ENCODE results near the gene PHACTR1. TPM values are rescaled to one million over a fixed set of nuclear protein-coding genes. Genes with fewer than 3 reads are reported as not detected.

PHACTR1 gene
- total RNA-seq, 1 experiment from 2014 or later: 15.5 TPM

DNA sequence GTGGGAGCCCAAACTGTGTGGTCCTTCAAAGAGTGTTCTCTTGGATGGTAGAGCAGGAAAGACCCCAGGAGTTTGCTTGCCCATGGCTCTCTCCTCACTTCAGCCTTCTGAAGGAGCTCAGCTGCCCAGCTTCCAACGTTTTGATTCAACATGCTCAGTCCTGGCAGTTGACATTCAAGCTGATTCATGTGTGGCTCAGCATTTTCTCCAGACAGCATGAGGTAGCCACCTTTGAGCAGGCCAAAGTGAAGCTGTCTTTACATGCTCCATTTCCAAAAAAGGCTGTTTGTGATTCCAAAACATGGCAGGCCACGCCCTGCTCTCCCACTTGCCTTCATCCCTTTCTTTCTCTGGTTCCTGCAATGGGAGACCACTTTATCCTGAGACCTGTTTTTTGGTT is 331.5 kb downstream of the PHACTR1 start (continued):
- TF ChIP-seq, protein P1, sequence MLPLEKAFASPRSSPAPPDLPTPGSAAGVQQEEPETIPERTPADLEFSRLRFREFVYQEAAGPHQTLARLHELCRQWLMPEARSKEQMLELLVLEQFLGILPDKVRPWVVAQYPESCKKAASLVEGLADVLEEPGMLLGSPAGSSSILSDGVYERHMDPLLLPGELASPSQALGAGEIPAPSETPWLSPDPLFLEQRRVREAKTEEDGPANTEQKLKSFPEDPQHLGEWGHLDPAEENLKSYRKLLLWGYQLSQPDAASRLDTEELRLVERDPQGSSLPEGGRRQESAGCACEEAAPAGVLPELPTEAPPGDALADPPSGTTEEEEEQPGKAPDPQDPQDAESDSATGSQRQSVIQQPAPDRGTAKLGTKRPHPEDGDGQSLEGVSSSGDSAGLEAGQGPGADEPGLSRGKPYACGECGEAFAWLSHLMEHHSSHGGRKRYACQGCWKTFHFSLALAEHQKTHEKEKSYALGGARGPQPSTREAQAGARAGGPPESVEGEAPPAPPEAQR (CRISPR knock-in tag; IDR thresholded peaks at IDR 0.05): no peak

DNA sequence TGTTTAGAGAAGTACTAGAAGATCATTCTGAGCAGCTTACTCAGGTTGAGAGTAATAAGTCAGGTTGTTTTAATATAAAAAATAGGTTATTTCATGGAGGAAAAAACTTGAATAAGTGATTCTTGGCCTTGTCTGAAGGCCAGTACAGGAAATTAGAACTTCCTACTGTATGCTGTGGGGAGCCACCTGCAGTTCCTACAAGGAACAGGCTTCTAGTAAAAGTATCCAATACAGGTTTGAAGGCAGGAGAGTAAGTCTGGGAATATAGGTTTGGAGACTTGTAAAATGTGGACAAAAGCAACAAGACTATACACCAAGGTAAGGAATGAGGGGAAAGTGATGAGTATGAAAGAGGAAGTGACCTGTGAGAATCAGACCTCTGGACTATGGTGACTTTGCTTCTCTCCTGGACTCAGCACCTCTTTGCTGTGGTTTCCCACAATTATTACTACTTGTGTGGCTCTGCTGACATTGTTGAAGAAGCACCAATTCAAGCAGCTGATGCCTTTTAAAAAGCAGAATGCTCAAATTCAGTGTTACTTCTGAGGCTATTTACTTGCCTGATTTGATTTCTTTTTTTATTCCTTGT is 333.2 kb downstream of the PHACTR1 start:
- H3K27me3 Mint-ChIP-seq (ENCODE audit: low read depth): no peaks in the 10 kb centered on the region
- ChIA-PET CTCF (interaction anchor here (1.2 kb wide), 1 partner anchor 139 kb away, joined by 4 read pairs; no protein-coding TSS in a partner anchor), POLR2A (no interaction called here)

DNA sequence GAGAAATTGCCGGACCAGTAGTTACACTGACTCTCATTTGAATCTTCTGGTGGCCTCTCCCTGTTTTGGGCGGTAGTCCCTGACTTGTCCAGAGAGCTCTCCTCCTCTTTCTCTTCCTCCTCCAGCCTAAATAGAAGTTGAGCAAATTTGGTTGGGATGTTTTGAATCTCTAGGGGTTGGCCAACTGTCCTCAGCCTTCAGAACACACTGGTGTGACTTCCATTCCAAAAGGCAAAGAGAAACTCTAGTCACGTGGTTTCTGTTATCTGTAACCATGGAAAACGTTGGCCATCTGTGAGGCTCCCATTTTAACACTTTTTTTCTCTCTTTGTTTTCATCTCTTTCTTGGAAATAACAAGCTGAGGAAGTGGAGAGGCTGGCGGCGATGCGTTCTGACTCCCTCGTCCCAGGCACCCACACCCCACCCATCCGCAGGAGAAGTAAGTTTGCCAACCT is 336.5 kb downstream of the PHACTR1 start:
- no peaks in the 10 kb centered on the region for H3K4me1 Mint-ChIP-seq
- H3K27me3 Mint-ChIP-seq (ENCODE audit: low read depth): no peaks in the 10 kb centered on the region
- ATAC-seq (no peak), DNase-seq (ENCODE audit: low spot score) (no peak)
- H3K4me3 Mint-ChIP-seq: no peak overlapping the region
- no peaks in the 10 kb centered on the region for H3K9me3 Mint-ChIP-seq
- POLR2A ChIA-PET: no interaction called here
- H3K27ac Mint-ChIP-seq: no peak overlapping the region
- CTCF ChIA-PET: no interaction called here
- TF ChIP-seq FOXK1 (CRISPR knock-in tag; IDR thresholded peaks at IDR 0.05): no peak
- H3K36me3 Mint-ChIP-seq: no peaks in the 10 kb centered on the region

More for the DNA sequence above, 333.2 kb downstream of the PHACTR1 start:
- no peaks in the 10 kb centered on the region; the same call in none of the 2 replicates for H3K4me1 Mint-ChIP-seq
- H3K4me3 Mint-ChIP-seq: no peak overlapping the region
- DNase-seq (ENCODE audit: low spot score): no peak
- no peaks in the 10 kb centered on the region for H3K9me3 Mint-ChIP-seq
- H3K27ac Mint-ChIP-seq: no peak overlapping the region
- H3K36me3 Mint-ChIP-seq: no peaks in the 10 kb centered on the region
- TF ChIP-seq EMX1 (CRISPR knock-in tag; IDR thresholded peaks at IDR 0.05) (no peak), ETV6 (CRISPR knock-in tag; IDR thresholded peaks at IDR 0.05) (no peak), RELA (CRISPR knock-in tag; IDR thresholded peaks at IDR 0.05; ENCODE audit: borderline replicate concordance) (no peak), JAZF1 (CRISPR knock-in tag; IDR thresholded peaks at IDR 0.05) (no peak), ZNF138 (CRISPR knock-in tag; conservative IDR thresholded peaks at IDR 0.05) (no peak), ZNF121 (CRISPR knock-in tag; IDR thresholded peaks at IDR 0.05) (no peak), PRRX2 (CRISPR knock-in tag; IDR thresholded peaks at IDR 0.05) (no peak), TEAD1 (CRISPR knock-in tag; IDR thresholded peaks at IDR 0.05) (no peak), ZBTB21 (CRISPR knock-in tag; IDR thresholded peaks at IDR 0.05; ENCODE audit: borderline replicate concordance) (no peak), CREB1 (CRISPR knock-in tag; IDR thresholded peaks at IDR 0.05) (no peak), NR2C2 (CRISPR knock-in tag; IDR thresholded peaks at IDR 0.05) (no peak), NFE2L1 (CRISPR knock-in tag; IDR thresholded peaks at IDR 0.05) (no peak), CREM (CRISPR knock-in tag; IDR thresholded peaks at IDR 0.05) (no peak), IRF2 (CRISPR knock-in tag; IDR thresholded peaks at IDR 0.05; ENCODE audit: borderline replicate concordance, low read depth) (no peak)
- TF ChIP-seq, protein P2, sequence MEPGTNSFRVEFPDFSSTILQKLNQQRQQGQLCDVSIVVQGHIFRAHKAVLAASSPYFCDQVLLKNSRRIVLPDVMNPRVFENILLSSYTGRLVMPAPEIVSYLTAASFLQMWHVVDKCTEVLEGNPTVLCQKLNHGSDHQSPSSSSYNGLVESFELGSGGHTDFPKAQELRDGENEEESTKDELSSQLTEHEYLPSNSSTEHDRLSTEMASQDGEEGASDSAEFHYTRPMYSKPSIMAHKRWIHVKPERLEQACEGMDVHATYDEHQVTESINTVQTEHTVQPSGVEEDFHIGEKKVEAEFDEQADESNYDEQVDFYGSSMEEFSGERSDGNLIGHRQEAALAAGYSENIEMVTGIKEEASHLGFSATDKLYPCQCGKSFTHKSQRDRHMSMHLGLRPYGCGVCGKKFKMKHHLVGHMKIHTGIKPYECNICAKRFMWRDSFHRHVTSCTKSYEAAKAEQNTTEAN (CRISPR knock-in tag; IDR thresholded peaks at IDR 0.05): no peak
- TF ChIP-seq, protein P3, sequence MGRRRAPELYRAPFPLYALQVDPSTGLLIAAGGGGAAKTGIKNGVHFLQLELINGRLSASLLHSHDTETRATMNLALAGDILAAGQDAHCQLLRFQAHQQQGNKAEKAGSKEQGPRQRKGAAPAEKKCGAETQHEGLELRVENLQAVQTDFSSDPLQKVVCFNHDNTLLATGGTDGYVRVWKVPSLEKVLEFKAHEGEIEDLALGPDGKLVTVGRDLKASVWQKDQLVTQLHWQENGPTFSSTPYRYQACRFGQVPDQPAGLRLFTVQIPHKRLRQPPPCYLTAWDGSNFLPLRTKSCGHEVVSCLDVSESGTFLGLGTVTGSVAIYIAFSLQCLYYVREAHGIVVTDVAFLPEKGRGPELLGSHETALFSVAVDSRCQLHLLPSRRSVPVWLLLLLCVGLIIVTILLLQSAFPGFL (CRISPR knock-in tag; IDR thresholded peaks at IDR 0.05; ENCODE audit: borderline replicate concordance): no peak
- TF ChIP-seq, protein P4, sequence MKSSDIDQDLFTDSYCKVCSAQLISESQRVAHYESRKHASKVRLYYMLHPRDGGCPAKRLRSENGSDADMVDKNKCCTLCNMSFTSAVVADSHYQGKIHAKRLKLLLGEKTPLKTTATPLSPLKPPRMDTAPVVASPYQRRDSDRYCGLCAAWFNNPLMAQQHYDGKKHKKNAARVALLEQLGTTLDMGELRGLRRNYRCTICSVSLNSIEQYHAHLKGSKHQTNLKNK (CRISPR knock-in tag; IDR thresholded peaks at IDR 0.05): no peak
- TF ChIP-seq, protein P1 (CRISPR knock-in tag; IDR thresholded peaks at IDR 0.05): no peak
- TF ChIP-seq, protein P5, sequence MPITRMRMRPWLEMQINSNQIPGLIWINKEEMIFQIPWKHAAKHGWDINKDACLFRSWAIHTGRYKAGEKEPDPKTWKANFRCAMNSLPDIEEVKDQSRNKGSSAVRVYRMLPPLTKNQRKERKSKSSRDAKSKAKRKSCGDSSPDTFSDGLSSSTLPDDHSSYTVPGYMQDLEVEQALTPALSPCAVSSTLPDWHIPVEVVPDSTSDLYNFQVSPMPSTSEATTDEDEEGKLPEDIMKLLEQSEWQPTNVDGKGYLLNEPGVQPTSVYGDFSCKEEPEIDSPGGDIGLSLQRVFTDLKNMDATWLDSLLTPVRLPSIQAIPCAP (CRISPR knock-in tag; IDR thresholded peaks at IDR 0.05): no peak
- peak; percentile 36; the same call in 1 of the 2 replicates for ATAC-seq

Data from WTC11 (cell line).